Measurements from ENCODE around the gene VWC2. TPM values are rescaled to one million over a fixed set of nuclear protein-coding genes. Genes with fewer than 3 reads are reported as not detected.

Gene VWC2
- total RNA-seq, 1 experiment from 2014 or later: not detected

- Histone ChIP-seq H3K27me3 (replicated peaks; ENCODE audit: control insufficient read depth, insufficient read depth, low read length) (no peaks in the 10 kb centered on the region), H3K9me3 (no peaks in the 10 kb centered on the region; the same call in 1 of the 2 replicates), H3K4me1 (no peaks in the 10 kb centered on the region), H3K36me3 (ENCODE audit: control insufficient read depth, insufficient read depth, low read length) (no peaks in the 10 kb centered on the region), H3K4me3 (ENCODE audit: low read depth, low read length) (no peak overlapping the region)
- Mint-ChIP-seq H3K27ac (ENCODE audit: unreplicated experiment) (no peak overlapping the region), H3K27me3 (ENCODE audit: insufficient read depth, unreplicated experiment) (no peaks in the 10 kb centered on the region), H3K9me3 (ENCODE audit: unreplicated experiment) (peaks cover 14% of the 10 kb centered on the region), H3K36me3 (ENCODE audit: insufficient read depth, unreplicated experiment) (no peaks in the 10 kb centered on the region), H3K4me1 (ENCODE audit: low read depth, unreplicated experiment) (no peaks in the 10 kb centered on the region), H3K4me3 (ENCODE audit: unreplicated experiment) (no peak overlapping the region)
- no TSS peak for BruUV-seq (replicated peaks)
- no peak for TF ChIP-seq CTCF (IDR thresholded peaks at IDR 0.05; ENCODE audit: insufficient read depth in 1 of 2, low read depth in 1 of 2, low read length in 1 of 2, severe bottlenecking in 1 of 2, unreplicated experiment in 1 of 2)
- intact Hi-C loops (cut with micrococcal nuclease; ENCODE audit: unreplicated experiment): no loop called here
- POLR2A ChIA-PET: no interaction called here
- no peak for DNase-seq
- CTCF ChIA-PET: no interaction called here
These were observed 155.3 kb downstream of the VWC2 start for GRCh38 chr7:49928787-49929186.

- Mint-ChIP-seq H3K4me3 (ENCODE audit: unreplicated experiment) (no peak overlapping the region), H3K27me3 (ENCODE audit: insufficient read depth, unreplicated experiment) (no peaks in the 10 kb centered on the region), H3K36me3 (ENCODE audit: insufficient read depth, unreplicated experiment) (no peaks in the 10 kb centered on the region), H3K27ac (ENCODE audit: unreplicated experiment) (no peak overlapping the region), H3K9me3 (ENCODE audit: unreplicated experiment) (peaks cover 14% of the 10 kb centered on the region), H3K4me1 (ENCODE audit: low read depth, unreplicated experiment) (no peaks in the 10 kb centered on the region)
- H3K36me3 ChIP-seq (ENCODE audit: control insufficient read depth, insufficient read depth, low read length): no peaks in the 10 kb centered on the region
- H3K9me3 ChIP-seq: no peaks in the 10 kb centered on the region; the same call in 1 of the 2 replicates
- H3K4me1 ChIP-seq: no peaks in the 10 kb centered on the region
- BruUV-seq (replicated peaks): no TSS peak
- DNase-seq: no peak
- intact Hi-C loops (cut with micrococcal nuclease; ENCODE audit: unreplicated experiment): no loop called here
- no peak for TF ChIP-seq CTCF (IDR thresholded peaks at IDR 0.05; ENCODE audit: insufficient read depth in 1 of 2, low read depth in 1 of 2, low read length in 1 of 2, severe bottlenecking in 1 of 2, unreplicated experiment in 1 of 2)
- no peak overlapping the region for H3K4me3 ChIP-seq (ENCODE audit: low read depth, low read length)
- CTCF ChIA-PET: no interaction called here
- H3K27me3 ChIP-seq (replicated peaks; ENCODE audit: control insufficient read depth, insufficient read depth, low read length): no peaks in the 10 kb centered on the region
- POLR2A ChIA-PET: no interaction called here
These were observed 158.2 kb downstream of the VWC2 start for GRCh38 chr7:49931627-49932026.

- ChIA-PET POLR2A (no interaction called here), CTCF (no interaction called here)
- no peaks in the 10 kb centered on the region for H3K9me3 Mint-ChIP-seq (ENCODE audit: unreplicated experiment)
- H3K27ac Mint-ChIP-seq (ENCODE audit: unreplicated experiment): no peak overlapping the region
- H3K9me3 ChIP-seq: no peaks in the 10 kb centered on the region; the same call in 1 of the 2 replicates
- H3K27me3 Mint-ChIP-seq (ENCODE audit: insufficient read depth, unreplicated experiment): no peaks in the 10 kb centered on the region
- no peaks in the 10 kb centered on the region for H3K4me1 Mint-ChIP-seq (ENCODE audit: low read depth, unreplicated experiment)
- no peaks in the 10 kb centered on the region for H3K27me3 ChIP-seq (replicated peaks; ENCODE audit: control insufficient read depth, insufficient read depth, low read length)
- BruUV-seq (replicated peaks): no TSS peak
- H3K4me3 ChIP-seq (ENCODE audit: low read depth, low read length): no peak overlapping the region
- H3K4me1 ChIP-seq: no peaks in the 10 kb centered on the region
- H3K36me3 Mint-ChIP-seq (ENCODE audit: insufficient read depth, unreplicated experiment): no peaks in the 10 kb centered on the region
- no peak for TF ChIP-seq CTCF (IDR thresholded peaks at IDR 0.05; ENCODE audit: insufficient read depth in 1 of 2, low read depth in 1 of 2, low read length in 1 of 2, severe bottlenecking in 1 of 2, unreplicated experiment in 1 of 2)
- intact Hi-C loops (cut with micrococcal nuclease; ENCODE audit: unreplicated experiment): no loop called here
- H3K4me3 Mint-ChIP-seq (ENCODE audit: unreplicated experiment): no peak overlapping the region
- DNase-seq: no peak
- H3K36me3 ChIP-seq (ENCODE audit: control insufficient read depth, insufficient read depth, low read length): no peaks in the 10 kb centered on the region
These were observed 164.2 kb downstream of the VWC2 start for GRCh38 chr7:49937608-49938007.
